Endometrial microvascular endothelial cells (primary cell): ENCODE data around the gene CIAPIN1. TPM values are rescaled to one million over a fixed set of nuclear protein-coding genes. Genes with fewer than 3 reads are reported as not detected.
"Not testable (repeated sequence)": the region's sequence is repeated elsewhere in the genome, so short reads cannot be mapped to it uniquely, and the experiment has no call there.

Source experiments
- in situ Hi-C: cut with HindIII; loops from 2 replicates; pipeline ENCODE4 v1.10.0; 2017; ENCODE audit warnings: low sequenced_read_pairs, low pct_unique_long_range_greater_than_20kb; ENCODE audit errors: inconsistent ontology term
- total RNA-seq: library from RNA; depleted of rRNA; stranded (reverse); fragments of >200 nt; gene quantifications from one replicate; pipeline ENCODE4 v1.2.3, GENCODE V29; 2015; ENCODE audit errors: inconsistent ontology term

The CIAPIN1 gene
- total RNA-seq, 1 donor from 2014 or later = 87.3 TPM

- in situ Hi-C loops = no loop called here
These were observed 4.8 kb upstream of the CIAPIN1 start for GRCh38 chr16:57452021-57452420.

GRCh38 chr16:57446531-57447185 is 527 bp downstream of the CIAPIN1 start:
- in situ Hi-C loops = no loop called here

- in situ Hi-C loops = no loop called here
These were observed 1.7 kb downstream of the CIAPIN1 start for GRCh38 chr16:57445510-57445909.

GRCh38 chr16:57444711-57445110 is 2.5 kb downstream of the CIAPIN1 start:
- in situ Hi-C loops = no loop called here

- in situ Hi-C loops = not testable (repeated sequence)
These were observed 6.6 kb downstream of the CIAPIN1 start for GRCh38 chr16:57440551-57440950.

GRCh38 chr16:57439947-57440346 is 7.2 kb downstream of the CIAPIN1 start:
- in situ Hi-C loops = not testable (repeated sequence)

- in situ Hi-C loops = no loop called here
These were observed 11.3 kb downstream of the CIAPIN1 start for GRCh38 chr16:57435838-57436237.

- in situ Hi-C loops = no loop called here
These were observed 13.2 kb downstream of the CIAPIN1 start for GRCh38 chr16:57434003-57434402.

GRCh38 chr16:57432989-57433388 is 14.2 kb downstream of the CIAPIN1 start:
- in situ Hi-C loops = no loop called here

- in situ Hi-C loops = no loop called here
These were observed 14.7 kb downstream of the CIAPIN1 start for GRCh38 chr16:57432505-57432904.

GRCh38 chr16:57430955-57431354 is 16.2 kb downstream of the CIAPIN1 start:
- in situ Hi-C loops = no loop called here

- in situ Hi-C loops = no loop called here
These were observed 19.4 kb downstream of the CIAPIN1 start for GRCh38 chr16:57427824-57428223.

GRCh38 chr16:57427307-57427706 is 19.9 kb downstream of the CIAPIN1 start:
- in situ Hi-C loops = no loop called here

- in situ Hi-C loops = no loop called here
These were observed 20.8 kb downstream of the CIAPIN1 start for GRCh38 chr16:57426356-57426755.

- in situ Hi-C loops = no loop called here
These were observed 22.6 kb downstream of the CIAPIN1 start for GRCh38 chr16:57424583-57424982.

- in situ Hi-C loops = no loop called here
These were observed 24.0 kb downstream of the CIAPIN1 start for GRCh38 chr16:57423152-57423551.

GRCh38 chr16:57422026-57422944 is 24.9 kb downstream of the CIAPIN1 start:
- in situ Hi-C loops = no loop called here

- in situ Hi-C loops = loop anchor here (10.0 kb wide), 2 partner anchors 125 to 225 kb away; no protein-coding TSS in a partner anchor
These were observed 27.7 kb downstream of the CIAPIN1 start for GRCh38 chr16:57419506-57419905.

- in situ Hi-C loops = loop anchor here (10.0 kb wide), 2 partner anchors 121 to 221 kb away; no protein-coding TSS in a partner anchor
These were observed 31.1 kb downstream of the CIAPIN1 start for GRCh38 chr16:57416084-57416483.

GRCh38 chr16:57413733-57414132 is 33.5 kb downstream of the CIAPIN1 start:
- in situ Hi-C loops = loop anchor here (10.0 kb wide), 2 partner anchors 119 to 219 kb away; no protein-coding TSS in a partner anchor
